ENCODE data around the gene PIK3R2. TPM values are rescaled to one million over a fixed set of nuclear protein-coding genes. Genes with fewer than 3 reads are reported as not detected.

The PIK3R2 gene
- total RNA-seq, 1 donor = 3.7 TPM

DNA sequence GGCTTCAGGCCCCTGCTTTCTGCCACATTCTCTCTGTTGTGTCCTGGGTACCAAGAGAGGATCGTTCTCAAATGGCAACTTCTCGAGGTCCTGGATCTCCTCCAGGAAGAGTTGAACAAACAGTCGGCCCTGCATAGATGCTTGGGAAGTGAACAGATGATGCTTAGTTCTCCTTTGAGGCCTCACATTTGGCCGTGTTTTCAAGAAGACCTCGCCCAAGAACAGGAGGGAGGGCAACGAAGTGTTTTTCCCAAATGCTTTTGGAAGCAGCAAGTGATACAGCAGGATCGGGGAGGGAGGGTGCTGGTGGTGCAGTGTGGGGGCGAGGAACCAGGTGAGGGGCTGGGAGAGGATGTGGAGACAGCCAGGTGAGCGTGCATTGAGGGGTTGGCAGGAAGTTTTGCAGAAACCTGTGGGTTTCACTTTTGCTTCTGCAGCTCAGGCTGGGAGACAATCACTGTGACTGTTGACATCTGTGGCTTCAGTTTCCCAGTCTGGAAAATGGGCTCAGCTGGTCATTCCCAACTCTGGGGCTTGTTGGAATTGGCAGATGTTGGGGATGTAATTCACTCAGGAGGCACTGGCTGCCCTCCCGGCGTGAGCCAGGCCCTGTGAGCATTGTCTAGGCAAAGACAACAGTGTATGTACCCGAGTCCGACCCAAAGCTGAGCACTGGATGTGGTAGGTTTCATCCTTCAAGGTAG is 33.8 kb upstream of the PIK3R2 start:
- Histone ChIP-seq H3K9me3 (ENCODE audit: low read depth, low read length) (no peaks in the 10 kb centered on the region), H3K4me3 (ENCODE audit: low read length) (peak overlapping the region; percentile 60), H3K27me3 (ENCODE audit: insufficient read depth, low read length) (no peaks in the 10 kb centered on the region), H3K4me1 (ENCODE audit: insufficient read depth, low read length) (peaks cover 41% of the 10 kb centered on the region)

DNA sequence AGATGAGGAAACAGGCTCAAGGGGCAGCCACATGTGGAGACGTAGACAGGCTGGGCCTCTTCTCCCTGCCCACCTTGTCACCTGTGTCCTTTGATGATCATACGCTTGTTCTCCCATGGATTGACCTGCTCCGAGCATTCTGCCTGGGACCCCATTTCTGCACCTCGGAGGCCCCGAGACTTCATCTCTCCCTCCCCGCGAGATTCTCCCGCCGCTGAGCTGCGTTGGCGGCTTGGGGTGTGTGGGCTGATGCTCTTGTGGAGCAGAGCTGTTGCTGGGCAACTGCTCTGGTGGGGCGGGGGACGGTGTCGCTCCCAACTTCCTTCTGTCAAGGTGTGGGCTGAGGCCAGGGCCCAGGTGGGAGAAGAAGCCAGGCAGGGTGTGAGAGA is 33.3 kb upstream of the PIK3R2 start:
- H3K4me1 ChIP-seq (ENCODE audit: insufficient read depth, low read length) = peaks cover 41% of the 10 kb centered on the region
- no peaks in the 10 kb centered on the region for H3K27me3 ChIP-seq (ENCODE audit: insufficient read depth, low read length)
- peak overlapping the region; percentile 60 for H3K4me3 ChIP-seq (ENCODE audit: low read length)

DNA sequence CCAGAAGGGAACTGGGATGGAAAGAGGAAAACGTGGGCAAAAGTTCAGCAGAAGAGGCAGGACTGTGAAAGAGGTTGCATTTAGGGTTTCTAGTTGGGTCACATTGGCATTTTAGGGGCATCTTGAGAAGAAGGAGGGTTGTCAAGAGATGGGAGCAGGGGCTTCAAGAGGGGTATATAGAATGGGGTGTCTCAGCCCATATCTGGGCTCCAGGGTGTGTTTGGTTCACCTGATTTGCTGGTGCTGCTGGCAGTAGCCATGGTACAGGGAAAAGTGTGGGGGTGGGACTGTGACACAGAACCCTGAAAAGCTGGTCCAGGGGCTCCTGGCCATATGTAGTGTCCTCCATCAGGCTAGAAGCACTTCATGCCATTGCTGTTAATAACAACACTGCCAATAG is 32.8 kb upstream of the PIK3R2 start:
- H3K9me3 ChIP-seq (ENCODE audit: low read depth, low read length) = no peaks in the 10 kb centered on the region
- H3K27me3 ChIP-seq (ENCODE audit: insufficient read depth, low read length) = no peaks in the 10 kb centered on the region
- peaks cover 41% of the 10 kb centered on the region for H3K4me1 ChIP-seq (ENCODE audit: insufficient read depth, low read length)
- no peak overlapping the region for H3K4me3 ChIP-seq (ENCODE audit: low read length)

More for the DNA sequence above, 33.3 kb upstream of the PIK3R2 start:
- no peaks in the 10 kb centered on the region for H3K9me3 ChIP-seq (ENCODE audit: low read depth, low read length)

DNA sequence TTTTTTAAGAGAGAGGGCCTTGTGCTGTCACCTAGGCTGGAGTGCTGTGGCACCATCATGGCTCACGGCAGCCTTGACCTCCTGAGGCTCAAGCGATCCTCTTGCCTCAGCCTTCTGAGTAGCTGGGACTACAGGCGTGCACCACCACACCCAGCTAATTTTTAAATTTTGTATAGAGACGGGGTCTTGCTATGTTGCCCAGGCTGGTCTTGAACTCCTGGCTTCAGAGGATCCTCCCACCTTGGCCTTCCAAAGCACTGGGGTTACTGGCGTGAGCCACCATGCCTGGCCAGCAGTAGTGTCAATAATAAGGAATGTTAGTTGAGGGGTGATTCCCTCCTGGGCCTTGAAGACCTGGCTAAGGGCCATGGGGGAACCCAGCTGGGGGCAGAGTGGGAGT is 31.8 kb upstream of the PIK3R2 start:
- no peaks in the 10 kb centered on the region for H3K27me3 ChIP-seq (ENCODE audit: insufficient read depth, low read length)
- no peak overlapping the region for H3K4me3 ChIP-seq (ENCODE audit: low read length)
- H3K9me3 ChIP-seq (ENCODE audit: low read depth, low read length) = no peaks in the 10 kb centered on the region
- peaks cover 47% of the 10 kb centered on the region for H3K4me1 ChIP-seq (ENCODE audit: insufficient read depth, low read length)

DNA sequence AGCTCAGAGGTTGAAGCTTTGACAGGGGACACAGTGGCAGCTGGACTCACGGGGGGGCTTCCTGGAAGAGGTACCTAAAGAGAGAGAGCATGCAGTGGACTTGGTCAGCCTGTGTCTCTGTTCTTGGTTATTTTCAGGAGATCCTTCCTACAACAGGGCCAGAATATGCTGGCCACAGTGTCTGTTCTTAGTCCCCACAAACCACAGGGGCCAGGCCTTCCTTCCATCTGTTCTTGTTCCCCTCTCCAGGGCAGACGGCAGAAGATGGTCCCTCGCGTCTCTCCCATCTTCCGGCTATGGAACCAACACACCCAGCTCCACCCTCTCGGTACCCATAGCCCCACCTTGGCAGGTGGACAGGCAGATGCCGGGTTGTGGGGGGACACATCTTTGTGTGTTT is 30.5 kb upstream of the PIK3R2 start:
- Histone ChIP-seq H3K4me3 (ENCODE audit: low read length) (no peak overlapping the region), H3K27me3 (ENCODE audit: insufficient read depth, low read length) (no peaks in the 10 kb centered on the region)

DNA sequence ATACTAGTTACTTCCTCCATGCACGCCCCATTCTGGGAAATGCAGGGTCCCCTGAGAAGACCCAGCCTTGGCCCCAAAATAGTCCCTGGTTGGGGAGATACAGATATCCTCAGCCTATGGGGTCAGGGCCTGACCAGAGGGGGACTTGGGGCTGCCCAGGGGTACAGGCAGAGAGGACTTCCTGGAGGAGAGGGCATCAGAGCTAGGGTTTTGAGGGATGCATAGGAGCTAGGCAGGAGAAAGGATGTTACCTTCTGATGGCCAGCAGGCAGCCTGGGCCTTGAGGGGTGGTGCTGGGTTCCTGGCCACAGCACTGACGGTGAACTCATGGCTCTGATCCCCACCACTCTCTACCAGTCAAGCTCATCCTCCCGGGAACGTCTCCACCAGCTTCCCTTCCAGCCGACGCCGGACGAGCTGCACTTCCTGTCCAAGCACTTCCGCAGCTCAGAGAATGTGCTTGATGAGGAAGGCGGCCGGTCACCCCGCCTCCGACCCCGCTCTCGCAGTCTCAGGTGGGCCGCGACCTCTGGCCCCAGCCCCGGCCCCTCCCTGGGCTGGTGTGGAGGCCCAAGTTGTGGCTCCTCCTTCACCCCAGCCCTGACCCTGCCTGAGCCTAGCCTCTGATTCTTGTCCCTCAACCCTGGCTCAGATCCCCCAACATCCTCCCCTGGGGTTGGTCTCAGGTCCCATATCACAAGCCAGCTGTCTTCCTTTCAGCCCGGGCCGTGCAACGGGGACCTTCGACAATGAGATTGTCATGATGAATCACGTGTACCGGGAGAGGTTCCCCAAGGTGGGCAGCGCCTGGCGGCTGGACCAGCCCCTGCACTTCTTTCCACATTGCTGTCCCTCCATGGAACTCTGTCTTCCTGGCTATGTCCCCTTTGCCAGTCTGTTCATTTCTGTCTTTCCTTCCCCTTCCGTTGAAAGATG is 29.8 kb upstream of the PIK3R2 start:
- no peaks in the 10 kb centered on the region for H3K27me3 ChIP-seq (ENCODE audit: insufficient read depth, low read length)
- peaks cover 44% of the 10 kb centered on the region for H3K4me1 ChIP-seq (ENCODE audit: insufficient read depth, low read length)
- H3K9me3 ChIP-seq (ENCODE audit: low read depth, low read length) = no peaks in the 10 kb centered on the region
- H3K4me3 ChIP-seq (ENCODE audit: low read length) = no peak overlapping the region

More for the DNA sequence above, 30.5 kb upstream of the PIK3R2 start:
- no peaks in the 10 kb centered on the region for H3K9me3 ChIP-seq (ENCODE audit: low read depth, low read length)
- H3K4me1 ChIP-seq (ENCODE audit: insufficient read depth, low read length) = peaks cover 41% of the 10 kb centered on the region

DNA sequence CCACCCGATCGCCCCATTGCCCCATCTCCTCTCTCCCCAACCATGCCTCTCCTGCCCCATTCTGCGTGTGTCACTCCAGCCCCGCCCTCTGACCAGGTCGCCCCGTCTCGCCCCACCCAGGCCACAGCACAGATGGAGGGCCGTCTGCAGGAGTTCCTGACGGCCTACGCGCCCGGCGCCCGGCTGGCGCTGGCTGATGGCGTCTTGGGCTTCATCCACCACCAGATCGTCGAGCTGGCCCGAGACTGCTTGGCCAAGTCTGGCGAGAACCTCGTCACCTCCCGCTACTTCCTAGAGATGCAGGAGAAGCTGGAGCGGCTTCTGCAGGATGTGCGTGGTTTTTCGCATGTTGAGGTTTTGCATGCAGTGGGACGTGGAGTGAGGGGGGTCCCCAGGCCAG is 29.1 kb upstream of the PIK3R2 start:
- Histone ChIP-seq H3K27me3 (ENCODE audit: insufficient read depth, low read length) (no peaks in the 10 kb centered on the region), H3K4me3 (ENCODE audit: low read length) (no peak overlapping the region)

DNA sequence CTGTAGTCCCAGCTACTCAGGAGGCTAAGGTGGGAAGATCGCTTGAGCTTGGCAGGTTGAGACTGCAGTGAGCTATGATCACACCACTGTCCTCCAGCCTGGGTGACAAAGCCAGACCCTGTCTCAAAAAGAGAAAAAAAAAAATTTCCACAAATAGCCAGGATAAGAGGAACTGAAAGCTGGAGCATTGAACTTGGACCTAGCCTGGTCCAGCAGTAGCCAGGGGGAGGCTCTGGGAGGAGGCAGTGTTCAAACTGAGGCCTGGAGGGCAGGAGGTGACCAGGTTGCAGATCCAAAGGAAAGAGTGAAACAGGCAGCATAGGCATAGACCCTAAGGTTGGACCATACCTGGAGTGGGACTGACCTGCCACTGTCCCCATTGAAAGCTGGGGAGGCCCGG is 26.9 kb upstream of the PIK3R2 start:
- Histone ChIP-seq H3K27me3 (ENCODE audit: insufficient read depth, low read length) (no peaks in the 10 kb centered on the region), H3K4me3 (ENCODE audit: low read length) (no peak overlapping the region), H3K4me1 (ENCODE audit: insufficient read depth, low read length) (peaks cover 28% of the 10 kb centered on the region), H3K9me3 (ENCODE audit: low read depth, low read length) (no peaks in the 10 kb centered on the region)

More for the DNA sequence above, 29.1 kb upstream of the PIK3R2 start:
- peaks cover 44% of the 10 kb centered on the region for H3K4me1 ChIP-seq (ENCODE audit: insufficient read depth, low read length)
- H3K9me3 ChIP-seq (ENCODE audit: low read depth, low read length) = no peaks in the 10 kb centered on the region

DNA sequence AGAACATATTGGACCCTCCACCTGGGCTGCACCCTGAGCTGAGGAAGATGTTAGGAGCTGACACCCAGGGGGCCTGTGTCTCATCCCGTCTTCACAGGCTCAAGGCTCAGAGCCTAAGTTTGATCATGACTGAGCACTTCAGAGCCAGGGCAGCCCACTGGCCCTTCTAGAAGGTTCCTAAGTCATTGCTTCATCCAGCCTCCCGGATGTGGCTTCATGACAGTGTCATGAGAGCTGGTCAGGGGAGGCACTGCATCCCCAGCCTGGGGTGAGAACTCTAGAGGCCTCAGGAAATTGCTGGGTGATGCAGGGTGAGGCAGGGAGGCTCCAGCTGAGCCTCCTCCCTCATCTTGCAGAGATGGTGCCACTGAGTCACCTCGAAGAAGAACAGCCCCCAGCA is 24.9 kb upstream of the PIK3R2 start:
- H3K27me3 ChIP-seq (ENCODE audit: insufficient read depth, low read length) = no peaks in the 10 kb centered on the region
- no peak overlapping the region for H3K4me3 ChIP-seq (ENCODE audit: low read length)
- H3K4me1 ChIP-seq (ENCODE audit: insufficient read depth, low read length) = peaks cover 28% of the 10 kb centered on the region
- no peaks in the 10 kb centered on the region for H3K9me3 ChIP-seq (ENCODE audit: low read depth, low read length)

DNA sequence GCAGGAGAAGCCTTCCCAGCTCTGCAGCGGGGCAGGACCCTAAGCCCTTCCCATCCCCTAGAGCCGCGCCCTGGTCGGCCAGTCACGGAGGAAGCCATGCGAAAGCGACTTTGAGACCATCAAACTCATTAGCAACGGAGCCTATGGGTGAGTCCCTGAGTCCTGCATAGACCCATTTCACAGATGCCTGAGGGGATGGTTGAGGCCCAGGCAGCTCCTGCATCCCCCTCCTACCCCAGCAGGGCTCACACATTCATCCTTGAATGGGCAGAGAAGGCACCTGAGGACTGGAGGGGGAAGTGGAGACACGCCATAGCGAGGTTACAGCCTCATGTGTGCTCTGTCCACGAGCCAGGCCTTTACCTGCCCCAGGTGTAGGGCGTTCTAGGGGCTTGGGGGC is 24.2 kb upstream of the PIK3R2 start:
- H3K27me3 ChIP-seq (ENCODE audit: insufficient read depth, low read length) = no peaks in the 10 kb centered on the region
- H3K4me1 ChIP-seq (ENCODE audit: insufficient read depth, low read length) = peaks cover 25% of the 10 kb centered on the region
- no peaks in the 10 kb centered on the region for H3K9me3 ChIP-seq (ENCODE audit: low read depth, low read length)
- no peak overlapping the region for H3K4me3 ChIP-seq (ENCODE audit: low read length)

DNA sequence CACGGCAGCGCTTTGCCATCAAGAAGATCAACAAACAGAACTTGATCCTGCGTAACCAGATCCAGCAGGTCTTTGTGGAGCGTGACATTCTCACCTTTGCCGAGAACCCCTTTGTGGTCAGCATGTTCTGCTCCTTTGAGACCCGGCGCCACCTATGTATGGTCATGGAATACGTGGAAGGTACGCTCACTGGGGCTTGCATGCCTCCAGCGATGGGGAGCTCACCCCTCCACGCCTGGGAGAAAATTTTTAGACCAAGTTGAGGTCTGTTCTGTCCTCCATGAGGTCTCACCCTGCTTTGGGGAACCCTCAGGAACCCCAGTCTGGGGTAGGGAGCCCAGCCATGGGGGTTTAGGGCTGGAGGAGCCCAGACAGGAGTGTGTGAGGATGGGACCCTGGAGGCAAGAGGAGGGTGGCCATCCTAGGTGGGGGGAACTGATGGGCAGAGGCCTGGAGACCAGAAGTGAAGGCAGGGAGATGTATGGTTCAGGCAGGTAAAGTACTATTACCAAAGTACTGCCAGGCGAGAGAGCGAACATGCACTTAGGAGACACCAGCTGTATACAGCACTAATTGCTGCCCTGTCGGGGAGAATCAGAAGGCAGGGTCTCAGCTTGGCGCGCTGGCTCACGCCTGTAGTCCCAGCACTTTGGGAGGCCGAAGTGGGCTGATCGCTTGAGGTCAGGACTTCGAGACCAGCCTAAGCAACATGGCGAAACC is 22.3 kb upstream of the PIK3R2 start:
- no peaks in the 10 kb centered on the region for H3K9me3 ChIP-seq (ENCODE audit: low read depth, low read length)
- H3K27me3 ChIP-seq (ENCODE audit: insufficient read depth, low read length) = no peaks in the 10 kb centered on the region
- peaks cover 24% of the 10 kb centered on the region for H3K4me1 ChIP-seq (ENCODE audit: insufficient read depth, low read length)
- H3K4me3 ChIP-seq (ENCODE audit: low read length) = no peak overlapping the region

DNA sequence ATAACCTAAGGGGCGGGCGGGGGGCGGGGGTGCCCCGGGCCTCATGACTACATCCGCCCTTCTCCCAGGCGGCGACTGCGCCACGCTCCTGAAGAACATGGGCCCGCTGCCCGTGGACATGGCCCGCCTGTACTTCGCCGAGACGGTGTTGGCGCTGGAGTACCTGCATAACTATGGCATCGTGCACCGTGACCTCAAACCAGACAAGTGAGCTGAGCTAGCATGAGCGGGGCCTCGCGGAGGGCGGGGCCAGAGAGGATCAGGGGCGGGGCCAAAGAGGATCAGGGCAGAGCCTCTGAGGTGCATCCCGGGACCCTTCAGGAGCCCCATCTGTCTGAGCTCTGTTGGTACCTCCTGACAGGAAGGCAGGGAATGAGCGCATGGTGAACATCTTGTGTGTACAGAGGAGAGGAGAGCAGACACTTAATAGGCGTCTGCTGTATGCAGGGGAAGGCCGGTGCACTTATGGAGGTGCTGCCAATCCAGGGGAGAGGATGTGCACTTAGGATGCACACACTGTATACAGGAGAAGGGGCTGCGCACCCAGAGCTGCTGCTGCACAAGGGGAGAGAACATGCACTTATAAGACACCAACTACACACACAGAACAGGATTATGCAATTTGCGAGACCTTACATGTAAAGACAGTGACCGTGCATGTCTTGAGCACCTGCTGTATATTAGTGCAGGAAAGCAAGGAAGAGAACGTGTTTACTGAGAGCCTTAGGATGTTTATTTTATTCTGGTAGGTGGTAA is 20.9 kb upstream of the PIK3R2 start:
- Histone ChIP-seq H3K27me3 (ENCODE audit: insufficient read depth, low read length) (no peaks in the 10 kb centered on the region), H3K4me1 (ENCODE audit: insufficient read depth, low read length) (peaks cover 16% of the 10 kb centered on the region), H3K4me3 (ENCODE audit: low read length) (no peak overlapping the region), H3K9me3 (ENCODE audit: low read depth, low read length) (no peaks in the 10 kb centered on the region)

DNA sequence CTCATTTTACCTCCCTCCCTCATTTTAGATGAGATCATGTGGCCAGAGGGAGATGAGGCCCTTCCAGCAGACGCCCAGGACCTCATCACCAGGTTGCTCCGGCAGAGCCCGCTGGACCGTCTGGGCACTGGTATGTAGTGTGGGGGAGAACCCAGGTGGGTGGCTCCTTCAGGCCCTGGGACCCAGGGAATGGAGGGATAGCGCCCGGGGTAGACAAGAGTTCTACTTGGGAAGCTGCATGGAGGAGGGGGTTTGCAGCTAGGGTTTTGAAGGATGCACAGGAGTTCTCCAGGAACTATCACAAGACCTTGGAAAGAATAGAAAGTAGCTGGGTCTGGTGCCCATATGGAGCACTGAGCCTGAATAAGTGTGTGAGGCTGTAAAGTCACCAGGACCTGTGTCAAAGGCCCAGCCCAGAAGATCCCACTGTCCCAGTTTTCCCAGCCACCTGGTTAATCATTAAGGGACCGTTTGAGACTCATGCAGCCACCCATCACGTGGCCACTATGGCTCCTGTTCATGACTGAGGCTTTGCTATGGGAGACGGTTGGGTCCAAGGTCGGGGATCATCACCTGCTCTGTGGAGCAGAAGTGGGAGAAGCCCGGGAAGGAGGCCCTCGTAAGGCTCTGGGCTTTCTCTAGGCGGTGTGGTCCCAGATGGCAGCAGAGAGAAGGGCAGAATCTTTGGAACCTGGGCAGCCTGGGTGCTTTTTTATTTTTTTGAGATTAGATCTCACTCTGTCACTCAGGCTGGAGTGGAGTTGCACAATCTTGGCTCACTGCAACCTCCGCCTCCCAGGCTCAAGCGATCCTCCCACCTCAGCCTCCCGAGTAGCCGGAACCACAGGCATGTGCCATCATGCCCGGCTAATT is 17.0 kb upstream of the PIK3R2 start:
- H3K27me3 ChIP-seq (ENCODE audit: insufficient read depth, low read length) = no peaks in the 10 kb centered on the region
- H3K4me1 ChIP-seq (ENCODE audit: insufficient read depth, low read length) = peaks cover 9% of the 10 kb centered on the region
- no peaks in the 10 kb centered on the region for H3K9me3 ChIP-seq (ENCODE audit: low read depth, low read length)
- H3K4me3 ChIP-seq (ENCODE audit: low read length) = no peak overlapping the region

DNA sequence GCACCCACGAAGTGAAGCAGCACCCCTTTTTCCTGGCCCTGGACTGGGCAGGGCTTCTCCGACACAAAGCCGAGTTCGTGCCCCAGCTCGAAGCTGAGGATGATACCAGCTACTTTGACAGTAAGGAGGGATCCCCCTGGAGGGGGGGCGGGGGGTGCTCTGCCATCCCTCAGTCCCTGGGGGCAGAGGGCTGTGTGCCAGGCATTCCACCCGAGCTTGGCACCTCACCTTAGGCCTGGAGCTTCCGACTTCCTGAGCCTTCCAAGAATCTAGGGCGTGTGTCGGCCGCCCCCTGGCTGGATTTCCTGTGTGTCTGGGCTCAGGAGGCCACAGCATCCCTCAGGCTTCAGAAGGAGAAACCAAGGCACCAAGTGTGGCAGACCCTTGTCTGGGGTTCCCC is 15.7 kb upstream of the PIK3R2 start:
- Histone ChIP-seq H3K4me3 (ENCODE audit: low read length) (no peak overlapping the region), H3K4me1 (ENCODE audit: insufficient read depth, low read length) (peaks cover 9% of the 10 kb centered on the region), H3K27me3 (ENCODE audit: insufficient read depth, low read length) (no peaks in the 10 kb centered on the region), H3K9me3 (ENCODE audit: low read depth, low read length) (no peaks in the 10 kb centered on the region)
